ENCODE measurements around the gene SPOP.
A peak's percentile ranks its signal among the peaks of the same experiment; 100 is the strongest.

DNA sequence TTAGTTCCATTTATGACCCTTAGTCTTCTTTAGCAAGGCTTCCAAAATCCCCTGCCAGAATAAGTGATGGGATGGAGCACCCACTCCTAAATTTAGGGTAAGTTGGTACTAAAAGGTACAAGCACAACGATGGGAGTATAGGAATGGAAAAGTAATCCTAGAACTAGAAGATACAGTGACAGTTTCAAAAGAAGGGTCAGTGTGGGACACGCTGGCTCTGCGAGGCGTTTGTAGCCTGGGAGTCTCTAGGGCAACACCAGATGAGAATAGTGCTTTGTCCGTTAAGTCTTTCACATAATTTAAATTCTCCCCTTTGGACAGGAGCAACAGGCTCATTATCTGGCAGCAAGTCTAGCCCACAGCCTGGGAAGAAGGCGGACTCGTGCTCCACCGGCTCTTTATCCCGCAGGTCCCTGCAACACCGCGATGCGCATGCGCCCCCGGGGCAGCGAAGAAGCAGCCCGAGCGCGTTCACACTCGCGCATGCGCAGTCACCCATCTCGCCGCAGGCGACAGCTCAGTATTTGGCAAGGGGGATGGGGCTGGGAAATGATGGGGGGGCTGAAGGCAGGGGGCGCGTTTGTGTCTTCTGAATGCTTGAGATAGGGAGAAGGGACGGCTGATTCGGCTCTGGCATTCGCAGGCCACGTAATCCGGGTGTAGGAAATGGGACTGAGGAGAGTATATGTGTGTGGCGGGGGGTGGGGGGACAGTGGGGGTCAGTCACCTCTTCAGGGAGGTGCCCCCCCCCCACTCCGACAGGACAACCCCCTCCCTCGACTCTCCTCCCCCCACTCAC, 564 bp downstream of the SPOP start:
- TF ChIP-seq POLR2A (IDR thresholded peaks at IDR 0.05; ENCODE audit: low read depth, low read length), result peak; percentile 64
- TF ChIP-seq POLR2AphosphoS5 (IDR thresholded peaks at IDR 0.05; ENCODE audit: low read depth, low read length), result peak; percentile 18; the same call in 1 of the 2 replicates

Measured in GM12892 (cell line).